Measurements from ENCODE around the gene CCDC85C. TPM values are rescaled to one million over a fixed set of nuclear protein-coding genes. Genes with fewer than 3 reads are reported as not detected.

CCDC85C gene
- total and polyA plus RNA-seq, 2 donors: 4.6 to 7.9 TPM

- DNase-seq (ENCODE audit: low read depth in 6 of 9, low spot score in 9 of 9): no peak
- peaks cover 0 to 2% of the 10 kb centered on the region in 2 donors for H3K27me3 ChIP-seq (ENCODE audit: control insufficient read depth in 2 of 2, insufficient read depth in 1 of 2, low read length in 1 of 2)
- H3K36me3 ChIP-seq (ENCODE audit: control insufficient read depth in 2 of 2, insufficient read depth in 2 of 2, low read length in 1 of 2): no peaks in the 10 kb centered on the region
- H3K9me3 ChIP-seq (ENCODE audit: control insufficient read depth in 2 of 2, insufficient read depth in 1 of 2, low read length in 1 of 2): no peaks in the 10 kb centered on the region
- H3K27ac ChIP-seq (ENCODE audit: low read depth in 1 of 2, low read length in 1 of 2): no peak overlapping the region
- no peak overlapping the region for H3K4me3 ChIP-seq (ENCODE audit: low read length in 2 of 2)
- H3K4me1 ChIP-seq (ENCODE audit: control insufficient read depth in 2 of 2, insufficient read depth in 2 of 2, low read length in 2 of 2): no peaks in the 10 kb centered on the region
- 85% methylated on average over 11 of the region's 11 CpGs for WGBS
Measured at GRCh38 chr14:99551034-99551922, 52.7 kb downstream of the CCDC85C start.

DNA sequence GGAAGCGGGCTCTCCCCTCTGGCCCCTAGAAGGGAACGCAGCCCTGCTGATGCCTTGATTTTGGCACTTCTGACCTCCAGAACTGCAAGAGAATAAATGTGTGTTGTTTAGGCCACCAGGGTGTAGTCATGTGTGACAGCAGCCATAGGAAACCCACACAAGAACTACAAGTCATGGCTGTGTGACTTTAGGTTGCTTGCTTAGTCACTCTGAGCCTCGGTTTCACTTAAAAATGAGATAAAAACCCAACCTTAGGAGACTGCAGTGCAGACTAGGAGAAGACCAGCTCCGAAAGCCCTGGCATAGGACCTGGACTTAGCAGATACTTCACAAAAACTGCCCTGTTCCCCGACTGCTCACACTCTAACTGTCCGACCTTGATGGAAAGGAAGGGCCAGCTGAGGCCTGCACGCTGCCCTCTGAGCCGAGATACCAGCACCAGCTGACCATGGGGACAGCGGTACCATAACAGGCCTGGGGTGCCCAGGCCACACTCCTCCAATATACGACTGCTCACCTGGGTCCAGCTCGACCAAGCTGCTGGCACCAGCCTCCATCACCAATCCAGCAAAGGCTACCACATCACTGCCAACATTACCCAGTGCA lies 53.5 kb downstream of the CCDC85C start:
- peaks cover 0 to 2% of the 10 kb centered on the region in 2 donors for H3K27me3 ChIP-seq (ENCODE audit: control insufficient read depth in 2 of 2, insufficient read depth in 1 of 2, low read length in 1 of 2)
- 97% methylated on average over 11 of the region's 11 CpGs for WGBS
- no peak overlapping the region for H3K27ac ChIP-seq (ENCODE audit: low read depth in 1 of 2, low read length in 1 of 2)
- DNase-seq (ENCODE audit: low read depth in 6 of 9, low spot score in 9 of 9): no peak
- no peaks in the 10 kb centered on the region for H3K9me3 ChIP-seq (ENCODE audit: control insufficient read depth in 2 of 2, insufficient read depth in 1 of 2, low read length in 1 of 2)
- H3K4me1 ChIP-seq (ENCODE audit: control insufficient read depth in 2 of 2, insufficient read depth in 2 of 2, low read length in 2 of 2): no peaks in the 10 kb centered on the region
- H3K4me3 ChIP-seq (ENCODE audit: low read length in 2 of 2): no peak overlapping the region
- no peaks in the 10 kb centered on the region for H3K36me3 ChIP-seq (ENCODE audit: control insufficient read depth in 2 of 2, insufficient read depth in 2 of 2, low read length in 1 of 2)

GRCh38 chr14:99549684-99550083 lies 54.3 kb downstream of the CCDC85C start:
- H3K27me3 ChIP-seq (ENCODE audit: control insufficient read depth in 2 of 2, insufficient read depth in 1 of 2, low read length in 1 of 2): peaks cover 0 to 2% of the 10 kb centered on the region in 2 donors
- H3K36me3 ChIP-seq (ENCODE audit: control insufficient read depth in 2 of 2, insufficient read depth in 2 of 2, low read length in 1 of 2): no peaks in the 10 kb centered on the region
- no peak overlapping the region for H3K4me3 ChIP-seq (ENCODE audit: low read length in 2 of 2)
- H3K9me3 ChIP-seq (ENCODE audit: control insufficient read depth in 2 of 2, insufficient read depth in 1 of 2, low read length in 1 of 2): no peaks in the 10 kb centered on the region
- no peak for DNase-seq (ENCODE audit: low read depth in 6 of 9, low spot score in 9 of 9)
- WGBS: 92% methylated on average over 10 of the region's 10 CpGs
- H3K4me1 ChIP-seq (ENCODE audit: control insufficient read depth in 2 of 2, insufficient read depth in 2 of 2, low read length in 2 of 2): no peaks in the 10 kb centered on the region
- H3K27ac ChIP-seq (ENCODE audit: low read depth in 1 of 2, low read length in 1 of 2): no peak overlapping the region

- WGBS: 86% methylated on average over 10 of the region's 10 CpGs
- no peaks in the 10 kb centered on the region for H3K4me1 ChIP-seq (ENCODE audit: control insufficient read depth in 2 of 2, insufficient read depth in 2 of 2, low read length in 2 of 2)
- no peak overlapping the region for H3K4me3 ChIP-seq (ENCODE audit: low read length in 2 of 2)
- no peaks in the 10 kb centered on the region for H3K9me3 ChIP-seq (ENCODE audit: control insufficient read depth in 2 of 2, insufficient read depth in 1 of 2, low read length in 1 of 2)
- peaks cover 0 to 2% of the 10 kb centered on the region in 2 donors for H3K27me3 ChIP-seq (ENCODE audit: control insufficient read depth in 2 of 2, insufficient read depth in 1 of 2, low read length in 1 of 2)
- H3K27ac ChIP-seq (ENCODE audit: low read depth in 1 of 2, low read length in 1 of 2): no peak overlapping the region
- DNase-seq (ENCODE audit: low read depth in 6 of 9, low spot score in 9 of 9): no peak
- H3K36me3 ChIP-seq (ENCODE audit: control insufficient read depth in 2 of 2, insufficient read depth in 2 of 2, low read length in 1 of 2): no peaks in the 10 kb centered on the region
Measured at GRCh38 chr14:99548871-99549515, 55.0 kb downstream of the CCDC85C start.

DNA sequence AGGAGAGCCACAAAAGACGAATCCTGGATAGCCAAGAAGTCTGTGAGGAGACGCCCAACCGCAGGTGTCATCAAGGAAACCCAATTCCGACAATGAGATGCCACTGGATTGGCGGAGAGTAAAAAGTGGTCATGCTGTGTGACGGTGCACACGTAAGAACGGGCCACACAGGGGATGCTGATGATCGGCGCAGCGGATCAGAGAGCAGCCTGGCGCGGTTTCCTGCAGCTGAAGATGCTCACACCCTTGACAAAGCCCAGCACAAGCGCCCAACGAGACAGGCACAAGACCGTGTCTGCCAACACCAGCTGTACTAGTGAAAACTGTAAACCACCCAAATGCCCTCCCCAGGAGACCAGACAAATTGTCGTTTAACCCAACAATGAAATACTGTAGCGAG lies 55.8 kb downstream of the CCDC85C start:
- Histone ChIP-seq H3K9me3 (ENCODE audit: control insufficient read depth in 2 of 2, insufficient read depth in 1 of 2, low read length in 1 of 2) (no peaks in the 10 kb centered on the region), H3K27ac (ENCODE audit: low read depth in 1 of 2, low read length in 1 of 2) (no peak overlapping the region), H3K27me3 (ENCODE audit: control insufficient read depth in 2 of 2, insufficient read depth in 1 of 2, low read length in 1 of 2) (peaks cover 0 to 2% of the 10 kb centered on the region in 2 donors), H3K36me3 (ENCODE audit: control insufficient read depth in 2 of 2, insufficient read depth in 2 of 2, low read length in 1 of 2) (no peaks in the 10 kb centered on the region), H3K4me3 (ENCODE audit: low read length in 2 of 2) (no peak overlapping the region), H3K4me1 (ENCODE audit: control insufficient read depth in 2 of 2, insufficient read depth in 2 of 2, low read length in 2 of 2) (no peaks in the 10 kb centered on the region)
- 94% methylated on average over 18 of the region's 18 CpGs for WGBS
- no peak for DNase-seq (ENCODE audit: low read depth in 6 of 9, low spot score in 9 of 9)

GRCh38 chr14:99546234-99546879 lies 57.6 kb downstream of the CCDC85C start:
- 82% methylated on average over 13 of the region's 13 CpGs for WGBS
- no peak overlapping the region for H3K27ac ChIP-seq (ENCODE audit: low read depth in 1 of 2, low read length in 1 of 2)

DNA sequence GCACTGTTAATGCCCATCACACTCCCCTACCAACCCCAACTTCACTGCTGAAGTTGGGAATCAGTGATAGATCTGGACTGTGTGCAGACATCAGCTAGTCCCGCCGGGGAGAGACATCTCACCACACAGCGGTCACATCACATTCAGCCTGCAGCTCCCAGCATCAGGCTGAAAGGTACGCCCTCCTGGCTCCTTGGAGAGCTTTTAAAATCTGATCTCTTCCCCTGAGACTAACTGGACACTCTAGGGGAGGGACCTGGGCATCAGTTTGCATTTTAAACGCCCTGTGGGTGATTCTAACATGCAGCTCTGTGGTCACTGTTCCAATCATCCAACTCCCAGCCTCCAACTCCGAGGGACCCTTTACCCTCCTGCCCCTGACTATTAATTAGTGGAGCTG lies 58.4 kb downstream of the CCDC85C start:
- Histone ChIP-seq H3K27me3 (ENCODE audit: control insufficient read depth in 2 of 2, insufficient read depth in 1 of 2, low read length in 1 of 2) (peaks cover 0 to 2% of the 10 kb centered on the region in 2 donors), H3K4me3 (ENCODE audit: low read length in 2 of 2) (no peak overlapping the region), H3K9me3 (ENCODE audit: control insufficient read depth in 2 of 2, insufficient read depth in 1 of 2, low read length in 1 of 2) (no peaks in the 10 kb centered on the region), H3K36me3 (ENCODE audit: control insufficient read depth in 2 of 2, insufficient read depth in 2 of 2, low read length in 1 of 2) (no peaks in the 10 kb centered on the region), H3K27ac (ENCODE audit: low read depth in 1 of 2, low read length in 1 of 2) (no peak overlapping the region), H3K4me1 (ENCODE audit: control insufficient read depth in 2 of 2, insufficient read depth in 2 of 2, low read length in 2 of 2) (no peaks in the 10 kb centered on the region)
- WGBS: 85% methylated on average over 6 of the region's 6 CpGs
- no peak for DNase-seq (ENCODE audit: low read depth in 6 of 9, low spot score in 9 of 9)

More at GRCh38 chr14:99546234-99546879, 57.6 kb downstream of the CCDC85C start:
- no peak overlapping the region for H3K4me3 ChIP-seq (ENCODE audit: low read length in 2 of 2)
- no peak for DNase-seq (ENCODE audit: low read depth in 6 of 9, low spot score in 9 of 9)
- no peaks in the 10 kb centered on the region for H3K36me3 ChIP-seq (ENCODE audit: control insufficient read depth in 2 of 2, insufficient read depth in 2 of 2, low read length in 1 of 2)
- H3K27me3 ChIP-seq (ENCODE audit: control insufficient read depth in 2 of 2, insufficient read depth in 1 of 2, low read length in 1 of 2): peaks cover 0 to 2% of the 10 kb centered on the region in 2 donors
- no peaks in the 10 kb centered on the region for H3K9me3 ChIP-seq (ENCODE audit: control insufficient read depth in 2 of 2, insufficient read depth in 1 of 2, low read length in 1 of 2)
- no peaks in the 10 kb centered on the region for H3K4me1 ChIP-seq (ENCODE audit: control insufficient read depth in 2 of 2, insufficient read depth in 2 of 2, low read length in 2 of 2)

DNA sequence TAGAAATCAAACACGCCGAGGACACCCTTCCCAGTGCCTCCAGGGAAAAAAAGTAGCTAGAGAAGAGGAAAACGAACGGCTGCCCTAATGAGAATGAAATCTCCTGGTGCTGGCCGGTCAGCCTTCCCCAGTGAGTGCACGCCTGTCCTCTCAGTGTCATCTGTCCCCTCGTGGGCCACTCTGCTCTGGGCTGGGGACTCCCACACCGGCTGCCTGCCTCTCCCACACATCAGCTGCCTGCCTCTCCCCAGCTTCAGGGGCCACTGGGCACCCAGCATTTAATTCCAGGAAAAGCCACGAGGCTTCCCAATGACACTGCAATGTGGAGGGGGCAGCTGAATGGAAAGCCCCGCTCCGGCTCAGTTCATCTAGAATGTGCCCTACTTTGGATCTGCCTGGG lies 59.0 kb downstream of the CCDC85C start:
- Histone ChIP-seq H3K36me3 (ENCODE audit: control insufficient read depth in 2 of 2, insufficient read depth in 2 of 2, low read length in 1 of 2) (no peaks in the 10 kb centered on the region), H3K27ac (ENCODE audit: low read depth in 1 of 2, low read length in 1 of 2) (no peak overlapping the region), H3K4me1 (ENCODE audit: control insufficient read depth in 2 of 2, insufficient read depth in 2 of 2, low read length in 2 of 2) (no peaks in the 10 kb centered on the region), H3K4me3 (ENCODE audit: low read length in 2 of 2) (no peak overlapping the region), H3K27me3 (ENCODE audit: control insufficient read depth in 2 of 2, insufficient read depth in 1 of 2, low read length in 1 of 2) (peaks cover 0 to 4% of the 10 kb centered on the region in 2 donors), H3K9me3 (ENCODE audit: control insufficient read depth in 2 of 2, insufficient read depth in 1 of 2, low read length in 1 of 2) (no peaks in the 10 kb centered on the region)
- 90% methylated on average over 11 of the region's 11 CpGs for WGBS
- no peak for DNase-seq (ENCODE audit: low read depth in 6 of 9, low spot score in 9 of 9)
